Astrocyte of the spinal cord (primary cell): ENCODE measurements around the gene GOLGA8J.
A peak's percentile ranks its signal among the peaks of the same experiment; 100 is the strongest.

Source experiments
- DNase-seq: peaks from one replicate; pipeline ENCODE4 v3.0.0; 2011; ENCODE audit warnings: low read depth, low spot score
- H3K4me3 ChIP-seq: 2 replicates; pipeline ENCODE4 v1.5.1; 2011; ENCODE audit warnings: low read depth, mild to moderate bottlenecking, low read length, moderate library complexity
- in situ Hi-C: cut with HindIII; loops from 2 replicates; pipeline ENCODE4 v1.10.0; 2017; ENCODE audit warnings: low sequenced_read_pairs
- TF ChIP-seq, protein P1 (sequence below): IDR thresholded peaks from 2 replicates; pipeline ENCODE4 v1.5.1; 2012; ENCODE audit warnings: low read depth, mild to moderate bottlenecking, low read length, inconsistent platforms

The GOLGA8J gene

GRCh38 chr15:30059771-30060170 is 23.0 kb upstream of the GOLGA8J start:
- no peak overlapping the region for H3K4me3 ChIP-seq
- TF ChIP-seq, protein P1, sequence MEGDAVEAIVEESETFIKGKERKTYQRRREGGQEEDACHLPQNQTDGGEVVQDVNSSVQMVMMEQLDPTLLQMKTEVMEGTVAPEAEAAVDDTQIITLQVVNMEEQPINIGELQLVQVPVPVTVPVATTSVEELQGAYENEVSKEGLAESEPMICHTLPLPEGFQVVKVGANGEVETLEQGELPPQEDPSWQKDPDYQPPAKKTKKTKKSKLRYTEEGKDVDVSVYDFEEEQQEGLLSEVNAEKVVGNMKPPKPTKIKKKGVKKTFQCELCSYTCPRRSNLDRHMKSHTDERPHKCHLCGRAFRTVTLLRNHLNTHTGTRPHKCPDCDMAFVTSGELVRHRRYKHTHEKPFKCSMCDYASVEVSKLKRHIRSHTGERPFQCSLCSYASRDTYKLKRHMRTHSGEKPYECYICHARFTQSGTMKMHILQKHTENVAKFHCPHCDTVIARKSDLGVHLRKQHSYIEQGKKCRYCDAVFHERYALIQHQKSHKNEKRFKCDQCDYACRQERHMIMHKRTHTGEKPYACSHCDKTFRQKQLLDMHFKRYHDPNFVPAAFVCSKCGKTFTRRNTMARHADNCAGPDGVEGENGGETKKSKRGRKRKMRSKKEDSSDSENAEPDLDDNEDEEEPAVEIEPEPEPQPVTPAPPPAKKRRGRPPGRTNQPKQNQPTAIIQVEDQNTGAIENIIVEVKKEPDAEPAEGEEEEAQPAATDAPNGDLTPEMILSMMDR = no peak
- no peak for DNase-seq
- in situ Hi-C loops = no loop called here

DNA sequence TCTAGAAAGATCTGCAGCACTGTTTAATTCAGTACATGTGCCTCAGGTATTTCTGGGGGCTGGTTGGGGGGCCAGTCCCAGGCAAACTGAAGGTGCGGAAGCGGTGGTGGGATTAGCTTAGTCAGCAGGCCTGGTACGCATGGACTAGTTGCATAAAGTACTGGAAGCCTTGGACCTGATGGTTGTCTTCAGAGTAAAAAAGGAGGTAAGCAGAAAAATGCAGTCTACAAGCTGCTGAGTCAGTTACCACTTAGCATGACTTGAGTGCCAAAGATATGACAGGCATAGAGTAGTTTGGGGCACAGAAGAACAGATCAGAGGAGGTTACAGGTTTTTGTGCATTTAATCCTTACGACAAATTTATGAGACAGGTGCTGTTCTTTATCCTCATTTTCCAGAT is 19.9 kb upstream of the GOLGA8J start:
- peak; percentile 38 for DNase-seq
- TF ChIP-seq, protein P1 = no peak
- in situ Hi-C loops = no loop called here
- no peak overlapping the region for H3K4me3 ChIP-seq

DNA sequence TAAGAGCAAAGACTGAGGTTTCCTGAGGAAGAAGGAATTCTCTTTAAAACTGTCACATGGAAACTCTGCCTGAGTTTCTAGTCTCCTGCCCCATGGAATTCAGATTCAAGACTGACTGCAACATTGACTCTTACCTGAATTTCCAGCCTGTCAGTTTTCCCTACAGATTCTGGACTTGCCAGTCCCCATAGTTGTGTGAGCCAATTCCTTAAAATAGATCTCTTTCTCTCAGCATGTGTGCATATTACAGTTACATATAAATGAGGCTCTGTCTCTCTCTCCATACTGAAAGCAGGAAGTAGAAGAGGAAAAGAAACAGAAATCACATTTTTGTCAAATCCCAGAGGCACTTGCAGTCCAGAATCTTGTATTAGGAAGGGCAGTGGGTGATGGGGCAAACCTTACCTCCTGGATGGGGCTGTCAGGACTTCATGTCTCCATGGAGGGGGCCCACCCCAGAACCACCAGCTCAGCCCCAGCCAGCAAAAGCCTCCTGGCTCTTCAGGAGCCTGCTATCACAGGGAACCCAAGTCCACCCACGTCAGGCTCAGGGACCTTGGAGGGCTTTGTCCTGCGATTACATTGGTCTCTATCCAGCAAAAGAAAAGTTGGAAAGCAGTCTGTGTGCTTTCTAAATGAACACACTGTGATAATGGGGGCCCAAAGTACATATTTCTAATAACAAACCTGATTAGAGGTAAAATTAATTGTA is 18.8 kb upstream of the GOLGA8J start:
- H3K4me3 ChIP-seq = no peak overlapping the region
- DNase-seq = peak; percentile 24
- TF ChIP-seq, protein P1 = no peak
- in situ Hi-C loops = no loop called here

DNA sequence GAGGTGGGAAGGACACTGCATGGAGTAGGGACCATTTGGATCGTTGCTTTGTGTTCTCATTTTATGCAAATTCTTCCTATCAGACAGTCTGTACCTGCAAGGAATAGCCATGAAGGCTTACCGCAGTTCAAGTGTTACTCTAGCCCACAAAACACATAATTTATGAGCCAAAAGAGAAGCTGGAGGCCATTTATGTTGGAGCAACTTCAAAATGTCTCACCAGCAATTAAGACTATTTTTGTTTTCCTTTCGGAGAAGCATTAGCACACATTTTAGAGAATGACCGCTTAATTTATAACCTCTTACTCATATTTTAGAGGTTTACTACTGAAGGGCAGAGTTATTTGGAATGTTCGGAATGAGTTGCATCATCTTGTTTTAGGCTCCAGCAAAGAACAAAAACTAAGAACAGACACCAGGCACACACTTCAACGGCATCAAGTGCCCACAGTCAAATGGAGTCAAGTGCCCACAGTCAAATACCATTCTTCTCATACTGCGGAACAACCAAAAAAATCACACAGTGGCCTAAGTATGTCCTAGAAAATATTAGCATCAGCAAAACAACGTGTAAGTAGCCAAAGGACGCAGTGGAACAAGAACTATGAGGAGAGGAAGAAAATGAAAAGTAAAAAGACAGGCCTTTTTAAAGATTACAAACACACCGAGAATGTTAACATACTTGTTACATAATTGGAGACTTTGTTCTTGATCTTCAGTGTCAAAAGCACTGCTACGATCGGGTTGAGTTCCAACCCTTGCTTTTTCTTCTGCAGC is 17.5 kb upstream of the GOLGA8J start:
- in situ Hi-C loops = no loop called here
- TF ChIP-seq, protein P1 = no peak
- no peak overlapping the region for H3K4me3 ChIP-seq
- DNase-seq = peak; percentile 90

DNA sequence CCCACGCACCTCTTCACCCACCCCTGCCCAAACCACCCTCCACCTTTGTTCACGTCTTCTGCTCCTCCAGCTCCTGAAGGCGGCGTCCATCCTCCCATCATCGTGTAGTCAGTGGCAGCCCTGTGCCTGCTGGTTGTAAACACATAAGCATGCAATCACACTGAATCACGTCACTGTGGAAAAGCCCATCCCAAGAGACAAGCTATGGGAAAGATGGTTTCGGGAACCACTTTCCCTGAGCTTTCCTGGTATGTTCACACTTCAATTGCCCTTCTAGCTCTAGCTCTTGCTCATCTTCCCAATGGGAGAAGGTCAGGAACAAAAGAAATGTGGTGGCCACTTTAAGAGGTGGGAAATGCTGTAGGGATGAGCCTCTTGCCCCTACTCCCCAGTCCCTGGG is 14.4 kb upstream of the GOLGA8J start:
- TF ChIP-seq, protein P1 = no peak
- in situ Hi-C loops = no loop called here
- DNase-seq = no peak
- no peak overlapping the region for H3K4me3 ChIP-seq

GRCh38 chr15:30072630-30073029 is 10.1 kb upstream of the GOLGA8J start:
- no peak overlapping the region for H3K4me3 ChIP-seq
- TF ChIP-seq, protein P1 = no peak
- no peak for DNase-seq
- in situ Hi-C loops = no loop called here
